ENCODE results near the gene RABL3.
"Not testable (repeated sequence)": the region's sequence is repeated elsewhere in the genome, so short reads cannot be mapped to it uniquely, and the experiment has no call there.

The RABL3 gene

DNA sequence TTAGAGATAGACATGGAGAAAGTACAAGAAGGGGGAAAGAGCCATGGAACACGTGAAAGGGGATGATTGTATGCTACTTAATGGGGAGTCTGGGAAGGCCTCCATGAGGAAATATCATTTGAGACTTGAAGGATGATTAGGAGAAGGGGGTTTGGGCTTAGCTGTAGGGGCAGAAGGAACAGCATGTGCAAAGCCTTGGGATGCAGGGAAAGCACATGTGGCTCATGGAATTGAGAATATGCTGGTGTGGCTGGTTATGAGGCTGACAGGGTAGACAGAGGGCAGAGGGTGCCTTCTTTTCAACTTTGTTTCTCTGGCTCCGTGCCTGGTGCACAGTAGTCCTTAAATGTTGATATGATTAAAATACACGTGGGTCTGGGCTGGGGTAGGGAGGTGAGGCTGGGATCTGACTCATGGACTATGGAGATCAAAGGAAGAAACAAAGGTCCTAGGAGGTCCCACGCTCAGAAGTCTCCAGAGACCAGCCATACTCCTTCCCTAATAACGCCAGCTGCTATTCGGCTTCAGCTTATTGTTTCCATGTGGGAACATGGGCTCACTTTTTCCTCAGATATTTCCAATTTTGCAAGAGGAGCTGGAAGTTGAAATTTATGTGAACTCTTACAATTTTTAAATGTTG is 1.4 kb upstream of the RABL3 start:
- DNase-seq = no peak
- no peak for ATAC-seq

DNA sequence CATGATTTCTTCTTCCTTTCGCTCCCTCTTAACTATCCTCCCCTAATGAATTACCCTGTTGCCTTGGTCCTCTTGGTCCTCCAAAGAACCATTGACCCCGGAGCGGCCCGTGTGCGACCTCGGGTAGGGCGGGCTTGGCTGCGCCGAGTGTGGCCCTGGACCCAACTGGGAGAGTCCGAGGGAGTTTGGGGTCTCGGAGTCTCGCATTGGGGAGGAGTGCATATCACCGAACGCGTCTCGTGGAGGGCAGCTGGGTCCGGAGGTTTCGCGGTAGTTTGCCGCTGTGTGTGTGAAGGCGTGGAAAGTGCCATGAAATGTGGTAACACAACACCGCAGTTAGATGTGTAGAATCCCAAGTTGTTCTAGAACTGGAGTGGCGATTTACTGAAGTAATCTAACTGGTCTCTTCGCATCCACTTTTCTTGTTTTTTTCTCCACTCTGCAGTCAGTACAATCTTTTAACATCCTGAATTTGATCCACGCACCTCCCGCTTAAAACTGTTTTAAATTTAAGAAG is 591 bp upstream of the RABL3 start:
- DNase-seq = peak; percentile 35
- peak; percentile 4 for ATAC-seq

DNA sequence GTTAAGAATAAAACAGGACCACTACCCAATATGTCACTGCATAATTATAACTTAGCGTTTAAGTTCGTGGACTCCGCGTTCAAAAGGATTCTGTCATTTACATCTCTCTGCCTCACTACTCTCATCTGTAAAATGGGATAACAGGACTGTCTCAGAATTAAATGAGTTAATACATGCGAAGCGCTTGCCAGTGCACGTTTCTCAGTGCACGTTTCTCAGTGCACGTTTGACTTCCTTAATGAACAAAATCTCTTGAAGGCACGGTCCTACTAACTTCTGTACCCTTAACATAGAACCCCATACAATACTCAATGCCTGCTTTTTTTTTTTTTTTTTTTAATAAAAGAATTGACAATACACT is 499 bp downstream of the RABL3 start:
- ATAC-seq (peak; percentile 1), DNase-seq (no peak)

DNA sequence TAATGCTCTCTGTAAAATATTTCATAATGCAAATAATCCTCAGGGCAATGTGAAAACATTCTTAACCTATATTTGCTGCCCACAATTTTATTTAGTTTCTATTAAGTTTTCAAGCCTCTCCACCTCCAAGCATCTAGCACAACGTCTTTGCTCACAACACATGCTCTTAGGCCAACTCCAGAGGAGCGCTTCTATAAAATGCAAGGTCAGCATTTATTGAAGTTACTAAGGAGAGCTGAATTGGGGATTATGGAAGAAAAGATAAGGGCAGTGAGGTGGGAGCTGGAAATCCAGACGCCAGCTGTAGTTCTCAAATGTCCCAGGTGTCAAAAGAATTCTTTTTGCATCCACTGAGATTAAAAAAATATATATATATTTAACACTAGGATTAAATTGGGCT is 996 bp downstream of the RABL3 start:
- ATAC-seq = no peak
- DNase-seq = no peak

DNA sequence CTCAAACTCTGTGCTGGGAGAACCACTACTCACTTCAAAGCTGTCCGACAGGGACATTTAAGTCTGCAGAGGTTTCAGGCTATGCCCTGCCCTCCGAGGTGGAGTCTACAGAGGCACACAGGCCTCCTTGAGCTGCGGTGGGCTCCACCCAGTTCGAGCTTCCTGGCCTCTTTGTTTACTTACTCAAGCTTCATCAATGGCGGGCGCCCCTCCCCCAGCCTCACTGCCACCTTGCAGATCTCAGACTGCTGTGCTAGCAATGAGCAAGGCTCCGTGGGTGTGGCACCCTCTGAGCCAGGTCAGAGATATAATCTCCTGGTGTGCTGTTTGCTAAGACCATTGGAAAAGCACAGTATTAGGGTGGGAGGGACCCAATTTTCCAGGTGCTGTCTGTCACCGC is 4.3 kb downstream of the RABL3 start:
- not testable (repeated sequence) for DNase-seq, ATAC-seq

DNA sequence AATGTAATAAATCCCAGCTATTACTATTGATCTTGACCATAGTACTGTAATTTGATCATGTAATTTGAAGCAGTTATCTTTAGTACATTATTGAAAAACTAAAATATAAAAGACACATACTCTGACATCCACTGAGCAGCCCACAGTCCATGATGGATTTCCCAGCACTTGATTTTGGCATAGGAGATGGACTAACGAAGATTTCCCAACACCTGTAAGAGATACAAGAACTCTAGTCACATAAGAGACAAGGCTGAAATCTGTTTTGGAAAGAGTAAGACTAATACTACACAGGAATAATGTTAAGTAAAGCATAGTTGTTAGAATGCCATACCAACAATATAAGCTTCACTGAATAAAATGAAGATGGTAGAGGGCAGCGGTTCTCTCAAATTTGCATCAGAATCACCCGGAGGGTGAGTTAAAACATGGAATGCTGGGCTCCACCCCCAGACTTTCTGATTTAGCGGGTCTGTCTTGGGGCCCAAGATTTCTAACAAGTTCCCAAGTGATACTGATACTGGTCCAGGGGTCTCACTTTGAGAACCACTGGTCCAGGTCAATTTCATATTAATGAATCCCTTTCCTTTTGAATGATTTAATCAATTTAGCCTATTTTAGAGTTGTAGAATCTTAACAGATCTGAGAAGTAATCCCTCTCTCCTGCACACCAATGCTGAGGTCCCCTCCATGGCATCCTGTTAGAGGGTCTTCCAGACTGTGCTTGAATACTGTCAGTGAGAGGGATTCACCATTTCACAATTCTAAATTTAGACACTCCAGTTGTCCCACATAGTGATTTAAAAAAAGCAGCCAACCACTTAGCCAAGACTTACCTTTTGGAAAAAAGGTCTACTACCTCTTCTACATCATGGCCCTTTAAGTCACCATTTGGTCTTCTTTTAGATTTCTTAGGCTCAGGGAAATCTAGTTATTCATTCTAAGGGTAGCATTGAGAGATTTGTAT is 11.5 kb downstream of the RABL3 start:
- DNase-seq = no peak

DNA sequence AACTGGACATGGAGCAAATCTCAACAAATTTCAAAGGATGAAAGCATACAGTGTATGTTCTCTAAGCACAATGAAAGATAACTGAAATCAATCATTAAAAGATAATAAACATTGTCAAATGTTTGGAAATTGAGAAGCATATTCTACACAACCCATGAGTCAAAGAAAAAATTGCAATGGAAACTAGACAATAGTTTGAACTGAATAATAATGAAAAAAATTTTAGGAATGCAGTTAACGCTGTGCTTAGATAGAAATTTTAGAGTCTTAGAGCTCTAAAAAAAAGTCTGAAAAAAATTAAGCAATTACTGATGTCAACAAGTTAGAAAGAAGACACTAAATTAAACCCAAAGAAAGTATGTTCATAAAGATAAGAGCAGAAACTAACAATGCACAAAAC is 15.5 kb downstream of the RABL3 start:
- DNase-seq (no peak), ATAC-seq (no peak)

More for the DNA sequence above, 11.5 kb downstream of the RABL3 start:
- ATAC-seq = no peak

DNA sequence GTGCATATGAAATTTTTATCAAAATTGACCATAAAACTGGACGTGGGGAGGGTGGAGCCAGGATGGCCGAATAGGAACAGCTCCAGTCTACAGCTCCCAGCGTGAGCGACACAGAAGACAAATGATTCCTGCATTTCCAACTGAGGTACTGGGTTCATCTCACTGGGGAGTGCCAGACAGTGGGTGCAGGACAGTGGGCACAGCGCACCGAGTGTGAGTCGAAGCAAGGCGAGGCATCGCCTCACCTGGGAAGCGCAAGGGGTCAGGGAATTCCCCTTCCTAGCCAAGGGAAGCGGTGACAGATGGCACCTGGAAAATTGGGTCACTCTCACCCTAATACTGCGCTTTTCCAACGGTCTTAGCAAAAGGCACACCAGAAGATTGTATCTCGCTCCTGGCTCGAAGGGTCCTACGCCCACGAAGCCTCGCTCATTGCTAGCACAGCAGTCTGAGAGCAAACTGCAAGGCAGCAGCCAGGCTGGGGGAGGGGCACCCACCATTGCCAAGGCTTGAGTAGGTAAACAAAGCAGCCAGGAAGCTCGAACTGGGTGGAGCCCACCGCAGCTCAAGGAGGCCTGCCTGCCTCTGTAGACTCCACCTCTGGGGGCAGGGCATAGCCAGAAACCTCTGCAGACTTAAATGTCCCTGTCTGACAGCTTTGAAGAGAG is 23.0 kb downstream of the RABL3 start:
- DNase-seq = peak; percentile 53
- not testable (repeated sequence) for ATAC-seq

DNA sequence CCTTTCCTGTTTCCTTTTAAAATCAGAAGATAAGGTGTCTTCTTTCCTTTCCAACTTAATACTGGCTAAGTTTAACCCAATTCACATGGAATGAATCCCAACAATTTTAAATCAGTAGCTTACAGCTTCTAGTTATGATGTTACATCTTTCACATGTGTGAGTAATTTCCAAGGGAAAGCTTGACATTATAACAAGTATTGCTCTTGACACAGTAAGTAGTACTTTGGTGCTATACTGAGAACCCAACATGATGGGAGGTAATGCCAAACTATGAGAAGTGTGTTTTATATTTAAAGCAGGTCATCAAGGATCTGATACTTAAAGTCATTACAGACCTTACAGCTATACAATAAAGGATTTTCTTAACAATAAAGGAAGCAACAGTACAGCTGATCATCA is 29.1 kb downstream of the RABL3 start:
- no peak for DNase-seq

DNA sequence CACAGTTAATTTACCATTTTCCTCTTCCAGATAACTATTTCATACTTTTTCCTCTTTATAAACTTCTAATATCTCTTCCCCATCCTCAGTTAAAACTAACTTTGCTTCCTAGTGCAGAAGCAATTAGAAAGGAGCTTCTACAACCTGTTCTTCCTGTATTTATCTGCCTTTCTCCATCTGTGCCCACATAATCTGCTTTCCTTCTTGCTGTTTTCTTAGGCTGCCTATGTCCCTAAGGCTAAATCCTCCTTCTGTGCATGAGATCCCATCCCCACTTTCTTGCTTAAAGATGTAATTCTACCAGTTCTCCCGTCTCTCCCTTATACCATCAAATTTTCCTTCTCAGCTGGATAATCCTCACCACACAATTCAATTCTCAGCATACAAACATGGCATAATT is 31.9 kb downstream of the RABL3 start:
- ATAC-seq = no peak
- no peak for DNase-seq

More for the DNA sequence above, 29.1 kb downstream of the RABL3 start:
- no peak for ATAC-seq

DNA sequence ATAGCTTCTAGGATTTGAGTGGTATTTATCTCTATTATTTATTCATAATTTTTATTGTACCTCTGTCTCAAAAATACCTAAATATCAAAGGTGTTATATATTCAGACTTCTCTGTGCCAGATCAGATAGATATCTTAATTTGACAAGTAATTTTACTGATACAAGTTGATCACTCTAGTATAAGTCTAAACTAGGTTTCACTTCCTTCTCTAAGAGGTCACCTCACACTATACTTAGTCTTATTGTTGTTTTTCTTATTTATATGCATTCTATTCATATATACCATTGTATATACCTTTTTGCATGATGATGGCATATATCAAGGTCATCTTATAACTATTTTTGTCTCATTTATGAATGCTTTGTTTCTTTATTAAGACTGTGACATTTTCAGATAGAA is 33.9 kb downstream of the RABL3 start:
- no peak for ATAC-seq
- no peak for DNase-seq

DNA sequence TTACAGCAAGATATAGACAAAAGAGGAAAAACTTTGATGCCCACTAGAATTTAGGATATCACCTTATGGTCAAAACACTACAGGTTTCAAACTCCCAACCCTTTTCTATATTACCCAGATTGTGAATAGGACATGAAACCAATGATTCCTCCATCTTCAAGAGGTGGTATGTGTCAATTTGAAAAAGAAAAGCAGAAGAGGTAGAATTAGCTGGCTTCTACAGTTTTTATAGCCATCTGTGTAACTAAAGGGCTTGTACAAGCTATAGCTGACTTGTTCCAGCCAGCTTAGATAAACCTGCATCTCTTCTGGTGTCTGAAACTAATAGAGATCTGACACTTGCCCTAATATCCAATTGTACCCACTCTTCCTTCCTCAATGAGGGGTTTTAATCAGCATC is 35.4 kb downstream of the RABL3 start:
- DNase-seq = no peak
- ATAC-seq = no peak

DNA sequence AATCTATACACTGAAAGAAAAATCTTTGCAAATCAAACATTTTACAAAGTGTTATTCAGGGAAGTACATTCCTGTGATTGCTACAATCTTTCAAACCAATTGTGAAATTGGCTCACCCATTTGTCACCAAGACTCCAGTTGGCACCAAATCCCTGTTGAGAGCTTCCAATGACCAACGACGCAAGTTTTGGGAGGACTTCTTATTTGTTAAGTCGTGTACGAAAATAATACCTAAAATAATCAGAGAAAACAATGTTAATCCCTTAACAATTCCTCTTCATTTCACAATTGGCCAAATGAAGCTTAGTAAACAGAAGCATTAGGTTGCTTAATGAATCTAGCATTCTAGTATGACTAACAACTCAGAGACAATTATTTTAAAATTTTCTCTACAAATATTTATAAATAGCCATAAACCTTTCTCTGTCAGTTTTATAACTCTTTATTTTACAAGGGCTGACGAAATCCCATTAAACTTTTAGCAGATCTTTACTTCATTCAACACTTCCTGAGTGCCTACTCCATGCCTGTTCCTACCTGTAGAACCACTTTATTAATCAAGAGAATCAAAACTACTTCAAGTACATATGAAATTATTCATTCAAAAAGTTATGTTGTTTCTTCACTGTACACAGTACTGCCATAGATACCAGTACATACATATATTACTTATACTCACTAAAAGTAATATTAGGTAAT is 36.3 kb downstream of the RABL3 start:
- ATAC-seq (no peak), DNase-seq (no peak)

DNA sequence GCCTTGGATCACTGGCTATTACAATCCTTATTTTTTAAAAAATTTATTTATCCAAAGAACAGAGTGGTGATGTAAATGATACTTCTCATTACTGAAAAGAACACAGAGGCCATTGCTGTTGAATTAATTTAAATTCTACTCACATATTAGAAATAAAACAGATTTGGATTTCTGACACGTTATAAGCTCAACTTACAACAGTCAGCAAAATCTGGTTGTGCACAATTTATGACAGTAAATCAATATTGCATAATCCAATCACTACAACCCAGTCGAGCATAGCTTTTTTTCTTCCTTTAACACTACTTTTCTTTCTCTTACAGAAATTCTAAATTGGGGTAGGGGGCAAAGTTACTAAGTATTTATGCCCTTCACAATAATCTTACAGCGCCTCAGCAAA is 43.0 kb downstream of the RABL3 start:
- ATAC-seq (no peak), DNase-seq (no peak)

DNA sequence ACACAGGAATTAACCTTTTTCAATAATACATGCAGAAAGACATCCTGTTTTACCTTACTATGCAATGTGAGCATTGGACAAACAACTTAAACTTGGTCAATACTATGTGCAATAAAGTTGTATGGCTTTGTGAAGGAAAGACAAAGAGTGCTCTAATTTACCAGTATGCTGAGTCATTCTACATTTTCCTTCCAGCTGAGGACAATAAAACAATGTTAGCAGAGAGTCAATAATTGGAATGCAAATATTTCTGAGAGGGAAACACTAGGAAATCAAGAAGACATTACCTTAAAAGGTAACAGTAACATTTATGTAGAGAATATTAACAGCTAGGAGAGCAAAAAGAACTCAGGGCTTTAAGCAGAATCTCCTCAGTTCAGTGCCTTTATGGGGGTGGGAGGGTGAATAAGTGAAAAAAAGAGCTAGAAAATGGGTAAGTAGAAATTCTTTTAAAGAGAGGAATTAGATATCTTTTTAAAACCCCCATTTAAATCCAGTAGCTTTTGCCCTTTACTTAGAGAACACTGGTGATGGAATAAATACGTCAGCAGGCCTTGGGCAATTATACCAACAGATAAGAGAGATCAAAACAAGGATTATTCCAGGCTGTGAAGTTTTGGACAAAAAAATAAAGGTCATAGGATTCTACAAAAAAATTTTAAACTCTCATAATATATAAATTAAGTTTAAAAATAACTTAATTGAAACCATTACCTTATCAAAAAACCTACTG is 48.7 kb downstream of the RABL3 start:
- ATAC-seq = no peak
- DNase-seq = no peak

DNA sequence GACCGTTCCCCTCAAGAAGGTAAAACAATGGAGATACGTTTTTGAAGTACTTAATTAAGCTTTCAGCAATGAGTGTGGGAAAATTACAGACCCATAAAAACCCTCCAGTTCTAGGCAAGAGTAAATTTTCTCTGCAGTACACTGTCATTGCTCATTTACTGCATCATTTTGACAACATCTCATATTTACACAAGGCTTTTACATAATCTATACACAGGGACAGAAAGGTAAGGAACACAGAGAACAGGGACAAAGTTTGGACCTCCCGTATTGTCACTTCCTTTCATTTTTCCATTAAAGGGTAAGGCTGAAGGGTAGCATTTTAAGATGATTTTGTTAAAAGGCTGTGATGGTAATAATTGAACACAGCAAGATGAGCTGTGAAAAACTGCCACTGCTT is 52.9 kb downstream of the RABL3 start:
- DNase-seq (no peak), ATAC-seq (no peak)

DNA sequence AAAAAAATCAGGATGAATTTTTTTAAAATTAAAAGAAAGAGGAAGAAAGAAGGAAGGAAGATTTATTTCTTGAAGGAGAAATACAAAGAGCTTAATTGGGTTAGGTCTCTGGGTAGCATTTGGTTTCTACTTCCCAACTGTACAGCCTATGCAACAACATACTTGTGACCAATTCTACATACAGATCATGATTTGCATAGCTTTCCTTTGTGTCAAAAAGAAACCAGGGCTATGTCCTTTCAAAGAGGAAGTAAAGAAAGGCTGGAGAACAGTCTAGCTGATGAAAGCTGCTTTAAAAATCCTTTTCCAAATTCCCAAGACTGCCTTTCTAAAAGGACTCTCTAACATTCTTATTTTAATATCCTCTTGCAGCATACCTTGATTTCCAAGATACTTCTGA is 54.2 kb downstream of the RABL3 start:
- DNase-seq (no peak), ATAC-seq (no peak)

DNA sequence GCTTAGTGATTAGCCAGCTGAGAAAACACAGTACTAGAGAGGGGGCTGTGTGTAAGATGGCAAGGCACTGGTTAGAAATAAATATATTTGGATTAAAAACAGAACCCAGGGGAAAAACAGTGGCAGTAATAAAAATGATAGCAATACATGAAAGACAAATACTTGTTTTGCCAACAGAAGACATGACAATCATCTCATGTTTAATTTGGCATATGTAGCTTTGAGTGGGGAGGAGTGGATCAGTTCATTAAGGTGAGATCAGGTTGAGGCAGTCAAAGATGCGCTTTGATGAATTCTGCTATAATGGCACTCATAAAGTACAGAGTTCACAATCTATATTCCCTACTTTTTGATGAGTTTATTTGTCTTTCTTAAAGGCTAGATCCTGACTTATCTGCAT is 56.9 kb downstream of the RABL3 start:
- ATAC-seq (no peak), DNase-seq (no peak)

DNA sequence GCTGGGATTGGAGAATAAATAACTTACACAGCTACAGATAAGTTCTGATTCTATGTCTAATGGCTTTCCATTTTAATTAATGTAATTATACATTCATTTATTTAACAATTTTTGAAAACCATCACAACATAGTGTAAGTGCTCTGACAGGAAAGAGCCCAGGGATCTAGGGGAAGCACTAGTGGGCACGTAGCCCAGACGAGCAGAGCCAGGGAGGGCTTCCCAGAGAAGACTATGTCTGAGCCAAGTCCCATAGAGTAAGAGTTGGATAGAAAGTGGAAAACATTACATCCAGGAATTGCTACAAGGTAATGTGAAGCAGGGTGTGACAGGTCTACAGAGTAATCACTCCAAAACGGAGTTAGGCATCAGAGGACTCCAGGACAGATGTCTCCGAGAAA is 57.4 kb downstream of the RABL3 start:
- ATAC-seq (no peak), DNase-seq (no peak)

DNA sequence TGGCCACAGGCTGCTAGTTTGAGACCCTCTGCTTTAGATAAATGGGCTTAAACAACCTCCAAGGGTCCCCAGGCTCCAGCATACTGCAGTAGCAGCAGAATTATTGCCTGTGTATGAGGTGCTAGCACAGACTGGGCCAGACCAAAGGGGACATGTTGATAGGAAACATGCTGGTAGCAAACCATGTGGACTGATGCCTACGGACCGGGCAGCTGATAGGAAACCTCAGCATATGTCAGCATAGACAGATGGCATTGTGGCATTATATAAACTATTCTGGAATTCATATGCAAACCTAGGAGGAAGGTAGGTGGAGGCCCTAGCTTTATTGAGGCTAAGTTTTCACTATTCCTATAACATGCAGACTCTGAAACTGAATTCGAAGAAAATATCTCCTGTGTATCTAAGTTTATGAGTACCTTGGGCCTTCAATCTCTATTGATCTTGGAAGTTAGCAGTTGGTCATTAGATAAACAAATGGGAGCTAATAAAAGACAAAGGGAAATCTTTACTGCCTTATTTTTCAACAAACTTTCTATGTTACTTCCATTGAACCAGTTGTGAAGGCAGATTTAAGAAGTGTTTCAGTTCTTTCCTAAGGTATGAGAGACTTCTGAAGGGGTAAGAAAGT is 58.5 kb downstream of the RABL3 start:
- DNase-seq (no peak), ATAC-seq (no peak)

DNA sequence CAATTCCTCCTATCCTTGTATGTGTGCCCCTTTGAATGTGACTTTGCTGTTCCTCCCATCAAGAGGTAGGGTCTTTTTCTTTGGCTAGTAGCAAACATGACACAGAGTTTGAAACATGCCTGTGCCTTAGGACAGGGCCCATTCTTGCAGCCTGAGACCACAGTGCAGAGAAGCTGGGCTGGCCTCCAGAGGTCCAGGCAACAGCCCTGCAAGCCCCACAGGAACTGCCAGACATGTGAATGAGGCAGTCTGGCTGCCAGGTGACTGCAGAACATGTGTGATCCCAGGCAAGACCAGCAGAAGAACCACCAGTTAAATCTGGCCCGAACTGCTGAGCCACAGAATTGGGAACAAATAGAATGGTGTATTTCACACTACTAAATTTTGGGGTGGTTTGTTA is 59.1 kb downstream of the RABL3 start:
- no peak for ATAC-seq
- no peak for DNase-seq

Data from stimulated activated naive CD8-positive, alpha-beta T cell treated with anti-CD3 and anti-CD28 coated beads, Interleukin-15, Interleukin-2, amounts not matched to agents 100 U/mL and 50 U/mL, for 24 hours (primary cell).